Stimulated activated naive CD4-positive, alpha-beta T cell treated with Interleukin-2 at 50 U/mL for 16 hours (primary cell): Measurements from ENCODE around the gene ZNF610.
"Not testable (repeated sequence)": the region's sequence is repeated elsewhere in the genome, so short reads cannot be mapped to it uniquely, and the experiment has no call there.

Experiments used
- DNase-seq: peaks from one replicate; lab custom pipeline; 2025; lab: John Stamatoyannopoulos, UW

Gene ZNF610

GRCh38 chr19:52336117-52336790, at the start of gene ZNF610:
TSS of gene ZNF610 (plus strand) at chr19:52336243. CDS start at chr19:52349173, 12,930 bp downstream.
- peak; percentile 76 for DNase-seq

- no peak for DNase-seq
Measured at GRCh38 chr19:52286256-52286655, 49.8 kb upstream of the ZNF610 start.

- DNase-seq, result no peak
Measured at GRCh38 chr19:52291781-52292180, 44.3 kb upstream of the ZNF610 start.

- not testable (repeated sequence) for DNase-seq
Measured at GRCh38 chr19:52292946-52293345, 43.1 kb upstream of the ZNF610 start.

GRCh38 chr19:52296400-52296772, 39.7 kb upstream of the ZNF610 start:
- DNase-seq, result no peak

- DNase-seq, result peak; percentile 60
Measured at GRCh38 chr19:52296773-52297600, 39.1 kb upstream of the ZNF610 start, which contains the start of gene ZNF480. TSS of gene ZNF480 (plus strand) at chr19:52297169. CDS start at chr19:52300413, 3,244 bp downstream.

GRCh38 chr19:52297601-52298364, 38.3 kb upstream of the ZNF610 start:
- no peak for DNase-seq

GRCh38 chr19:52307275-52307674, 28.8 kb upstream of the ZNF610 start:
- no peak for DNase-seq

- no peak for DNase-seq
Measured at GRCh38 chr19:52322429-52322828, 13.6 kb upstream of the ZNF610 start.

- no peak for DNase-seq
Measured at GRCh38 chr19:52331757-52332156, 4.3 kb upstream of the ZNF610 start.

GRCh38 chr19:52335768-52336116, 301 bp upstream of the ZNF610 start:
- no peak for DNase-seq

GRCh38 chr19:52336791-52337381, 843 bp downstream of the ZNF610 start:
- DNase-seq, result no peak

- DNase-seq, result not testable (repeated sequence)
Measured at GRCh38 chr19:52339022-52339421, 3.0 kb downstream of the ZNF610 start.

- DNase-seq, result peak; percentile 27
Measured at GRCh38 chr19:52343548-52343947, 7.5 kb downstream of the ZNF610 start.

- DNase-seq, result no peak
Measured at GRCh38 chr19:52345162-52345561, 9.1 kb downstream of the ZNF610 start.

- DNase-seq, result no peak
Measured at GRCh38 chr19:52351512-52351911, 15.5 kb downstream of the ZNF610 start.

GRCh38 chr19:52366414-52366824, 30.4 kb downstream of the ZNF610 start:
- DNase-seq, result no peak

GRCh38 chr19:52369559-52370340, 33.7 kb downstream of the ZNF610 start, which contains the start of gene ZNF880:
TSS of gene ZNF880 (plus strand) at chr19:52369923. CDS start at chr19:52369966, 43 bp downstream.
- DNase-seq, result peak; percentile 84

GRCh38 chr19:52370341-52370710, 34.3 kb downstream of the ZNF610 start:
- DNase-seq, result no peak

- no peak for DNase-seq
Measured at GRCh38 chr19:52391135-52391534, 55.1 kb downstream of the ZNF610 start.
